GM08714 (cell line): Measurements from ENCODE around the gene ATP4A.

Experiments
- H3K4me3 ChIP-seq: fragments of 200-500 bp; sonication (Bioruptor generic); 2 replicates; pipeline ENCODE4 v1.5.1; 2014; ENCODE audit warnings: mild to moderate bottlenecking, low read length, inconsistent platforms
- ZNF274 ChIP-seq: IDR thresholded peaks from 2 replicates; pipeline ENCODE4 v1.6.1; 2012; ENCODE audit warnings: mild to moderate bottlenecking, low read depth, low read length

ATP4A gene

GRCh38 chr19:35531291-35531690 is 32.2 kb downstream of the ATP4A start:
- TF ChIP-seq ZNF274 = no peak
- H3K4me3 ChIP-seq = no peak overlapping the region

DNA sequence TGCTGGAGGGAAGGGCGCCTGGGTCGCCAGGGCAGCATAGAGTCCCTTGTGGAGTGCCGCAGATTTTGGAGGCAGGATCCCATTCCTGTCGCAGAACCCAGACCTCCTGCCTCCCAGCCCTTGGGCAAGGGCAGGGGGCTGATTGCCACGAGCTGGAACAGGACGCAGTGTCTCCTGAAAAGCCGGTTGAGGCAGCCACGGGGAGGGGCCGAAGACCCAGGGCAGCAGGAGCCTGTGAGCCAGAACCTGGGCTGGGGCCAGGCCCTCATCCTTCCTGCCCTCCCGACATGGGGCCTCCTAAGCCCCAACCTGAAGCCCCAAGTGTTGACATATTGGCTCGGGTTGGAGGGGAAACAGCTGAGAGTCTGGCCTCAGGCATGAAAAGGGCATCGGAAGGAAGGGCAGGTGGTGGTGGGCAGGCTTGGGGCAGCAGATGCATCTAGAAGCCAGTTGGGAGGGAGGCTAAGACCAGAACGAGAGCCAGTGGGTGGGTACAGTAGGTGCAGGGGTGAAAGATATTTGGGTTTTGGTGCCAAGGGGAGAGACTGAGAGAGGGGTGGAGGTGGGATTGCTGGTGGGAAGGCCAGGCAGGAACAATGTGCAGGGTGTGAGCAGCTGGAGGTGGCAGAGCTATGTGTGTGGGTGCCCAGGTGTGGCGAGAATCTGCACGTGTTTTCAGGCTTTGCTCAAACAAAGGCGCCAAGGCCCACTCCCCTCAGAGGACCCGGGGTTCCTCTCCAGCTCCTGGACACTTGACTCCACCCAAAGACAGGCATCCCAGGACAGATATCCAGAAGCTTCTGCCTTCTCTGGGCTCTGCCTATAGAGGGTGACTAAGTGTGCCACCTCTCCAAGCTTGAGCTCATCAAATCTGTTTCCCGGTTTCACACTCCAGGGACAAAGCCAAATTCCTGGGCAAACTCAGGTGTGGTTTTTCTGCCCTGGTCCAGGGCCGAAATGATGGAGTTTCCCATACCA is 33.9 kb downstream of the ATP4A start:
- no peak for TF ChIP-seq ZNF274
- H3K4me3 ChIP-seq = no peak overlapping the region

GRCh38 chr19:35528218-35529038 is 35.0 kb downstream of the ATP4A start, which contains the start of gene SBSN:
SBSN (minus strand) TSS chr19:35528311; CDS start chr19:35528281, 30 bp downstream.
- no peak for TF ChIP-seq ZNF274
- H3K4me3 ChIP-seq = no peak within 1 kb of the TSS

GRCh38 chr19:35525873-35526272 is 37.6 kb downstream of the ATP4A start:
- H3K4me3 ChIP-seq = no peak overlapping the region
- TF ChIP-seq ZNF274 = no peak

DNA sequence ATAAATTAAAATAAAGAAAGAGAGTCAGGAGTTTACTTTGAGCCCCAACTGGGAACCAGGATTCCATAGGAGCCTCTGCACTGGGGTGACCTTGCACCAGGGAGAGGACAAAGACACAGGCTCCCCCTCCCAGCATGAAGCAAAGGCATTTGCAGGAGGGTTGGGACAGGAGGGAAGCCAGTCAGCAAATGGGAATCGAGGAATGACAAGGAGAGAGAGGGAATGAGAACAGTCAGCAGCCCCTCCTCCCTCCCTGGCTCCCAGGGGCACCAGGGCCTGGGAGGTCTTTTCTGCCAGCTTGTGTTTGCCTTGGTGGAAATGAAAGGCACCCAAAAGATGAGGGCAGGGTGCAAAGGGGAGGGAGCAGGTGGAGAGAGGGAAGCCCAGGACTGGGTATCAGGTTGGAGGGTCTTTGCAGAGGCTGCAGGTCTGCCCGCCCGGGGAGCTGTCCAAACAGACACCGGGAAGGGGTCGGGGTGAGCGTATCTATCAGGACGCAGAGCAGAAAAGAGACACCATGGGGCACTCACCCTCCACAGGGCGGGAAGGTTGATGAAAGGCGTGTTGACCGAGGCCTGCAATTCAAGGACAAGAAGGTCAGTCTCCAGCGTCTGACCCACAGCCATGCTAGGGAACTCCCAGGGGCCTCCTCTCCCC is 39.1 kb downstream of the ATP4A start:
- H3K4me3 ChIP-seq = no peak overlapping the region

DNA sequence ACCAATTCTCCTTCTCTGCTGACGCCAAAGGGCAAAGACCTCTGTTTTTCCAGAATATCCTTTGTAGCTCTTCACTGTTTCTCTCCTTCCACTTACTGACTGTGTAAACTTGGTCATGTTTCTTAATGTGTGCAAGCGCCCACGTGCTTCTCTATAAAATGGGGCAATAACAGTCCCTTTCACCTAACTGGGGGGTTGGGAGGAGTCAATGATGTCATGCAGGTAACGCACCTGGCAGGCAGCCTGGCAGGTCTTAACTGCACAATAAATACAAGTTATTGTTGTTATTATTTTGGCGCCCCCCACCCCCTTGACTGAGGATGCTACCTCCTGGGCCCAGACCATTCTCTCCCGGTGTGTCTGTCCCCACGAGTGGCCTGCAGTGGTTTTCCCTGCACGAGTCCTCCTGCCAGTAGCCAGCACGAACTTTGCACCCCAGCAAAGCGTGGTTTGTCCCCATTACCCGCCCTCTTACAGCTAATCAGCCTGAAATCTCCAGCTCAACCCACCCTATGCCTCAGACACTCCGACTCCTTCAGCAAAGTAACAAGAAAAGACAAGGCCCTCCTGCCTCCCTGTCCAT is 40.6 kb downstream of the ATP4A start:
- no peak overlapping the region for H3K4me3 ChIP-seq
- no peak for TF ChIP-seq ZNF274

More for the DNA sequence above, 39.1 kb downstream of the ATP4A start:
- TF ChIP-seq ZNF274 = no peak

GRCh38 chr19:35521124-35521743 is 42.2 kb downstream of the ATP4A start:
- no peak overlapping the region for H3K4me3 ChIP-seq
- TF ChIP-seq ZNF274 = no peak

GRCh38 chr19:35519291-35519690 is 44.2 kb downstream of the ATP4A start:
- no peak overlapping the region for H3K4me3 ChIP-seq
- no peak for TF ChIP-seq ZNF274

DNA sequence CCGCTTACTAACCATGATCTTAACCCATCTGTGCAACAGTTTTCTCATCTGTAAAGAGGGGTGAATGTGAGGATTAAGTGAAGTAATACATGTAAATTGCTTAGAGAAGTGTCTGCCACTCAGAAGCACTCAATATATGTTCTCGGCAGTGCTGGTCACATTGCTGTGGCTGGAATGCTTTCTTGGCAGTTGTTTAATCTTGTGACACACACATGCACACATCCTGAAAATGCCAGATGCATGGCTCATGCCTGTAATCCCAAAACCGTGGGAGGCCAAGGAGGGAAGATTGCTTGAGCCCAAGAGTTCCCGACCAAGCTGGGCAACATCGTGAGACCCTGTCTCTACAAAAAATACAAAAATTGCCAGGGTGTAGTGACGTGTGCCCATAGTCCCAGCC is 45.1 kb downstream of the ATP4A start:
- no peak overlapping the region for H3K4me3 ChIP-seq
- TF ChIP-seq ZNF274 = no peak

DNA sequence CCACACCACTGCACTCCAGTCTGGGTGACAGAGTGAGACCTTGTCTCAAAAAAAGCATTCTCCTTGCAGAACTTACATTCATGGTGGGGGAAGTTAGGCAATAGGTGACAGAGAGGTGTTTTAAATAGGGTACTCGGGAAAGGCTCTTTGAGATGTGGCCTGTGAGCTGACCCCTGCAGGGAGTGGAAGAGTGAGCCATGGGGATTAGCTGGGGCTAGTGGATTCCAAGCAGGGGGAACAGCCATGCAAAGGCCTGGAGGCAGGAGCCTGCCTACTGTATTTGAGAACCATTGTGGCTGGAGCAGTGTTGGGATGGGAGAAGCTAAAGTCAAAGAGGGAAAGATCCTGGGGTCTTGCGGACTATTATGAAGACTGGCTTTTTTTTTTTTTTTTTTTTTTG is 46.1 kb downstream of the ATP4A start:
- TF ChIP-seq ZNF274 = no peak
- no peak overlapping the region for H3K4me3 ChIP-seq

GRCh38 chr19:35516310-35516709 is 47.1 kb downstream of the ATP4A start:
- H3K4me3 ChIP-seq = no peak overlapping the region
- no peak for TF ChIP-seq ZNF274

DNA sequence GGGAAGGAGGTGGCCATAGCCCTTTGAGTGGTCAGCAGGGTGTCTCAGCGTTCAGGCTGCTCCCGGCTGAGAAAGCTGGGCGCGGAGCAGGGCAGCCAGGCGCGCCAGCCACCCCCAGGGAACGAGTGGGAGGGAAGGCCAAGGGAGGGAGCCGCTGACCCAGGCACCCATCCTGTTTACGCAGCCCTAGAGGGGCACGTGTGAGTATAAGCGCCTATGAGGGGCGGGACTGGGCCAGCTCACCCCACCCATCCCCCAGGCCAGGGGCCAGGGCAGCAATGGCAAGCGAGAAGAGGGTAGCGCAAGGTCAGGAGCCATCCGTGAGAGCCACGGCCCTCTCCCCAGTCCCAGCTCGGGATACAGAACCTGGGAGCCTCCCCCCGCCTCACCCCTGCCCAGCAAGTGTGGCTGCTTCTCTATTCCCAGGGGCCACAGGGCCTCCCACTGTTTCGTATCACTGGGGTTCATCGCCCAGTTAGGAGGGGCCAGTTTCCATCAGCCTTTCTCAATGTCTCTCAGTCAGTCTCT is 49.1 kb downstream of the ATP4A start:
- H3K4me3 ChIP-seq = no peak overlapping the region
- no peak for TF ChIP-seq ZNF274

GRCh38 chr19:35513628-35514281 is 49.7 kb downstream of the ATP4A start, which contains the start of gene DMKN:
DMKN (minus strand) TSS chr19:35513649; CDS start chr19:35513475, 174 bp downstream.
- H3K4me3 ChIP-seq = no peak within 1 kb of the TSS
- TF ChIP-seq ZNF274 = no peak
